Choroid plexus epithelial cell (primary cell): ENCODE measurements around the gene TCAF1.
"Not testable (repeated sequence)": the region's sequence is repeated elsewhere in the genome, so short reads cannot be mapped to it uniquely, and the experiment has no call there.

Experiments used
- DNase-seq: peaks from one replicate; pipeline ENCODE4 v3.0.0-alpha.2; 2010; ENCODE audit warnings: low read depth
- H3K4me3 ChIP-seq: 2 replicates; pipeline ENCODE4 v1.5.1; 2011; ENCODE audit warnings: low read depth, mild to moderate bottlenecking, control low read depth, low read length, moderate library complexity

The TCAF1 gene

GRCh38 chr7:143824295-143825135, 77.5 kb downstream of the TCAF1 start:
- H3K4me3 ChIP-seq, DNase-seq: not testable (repeated sequence)

DNA sequence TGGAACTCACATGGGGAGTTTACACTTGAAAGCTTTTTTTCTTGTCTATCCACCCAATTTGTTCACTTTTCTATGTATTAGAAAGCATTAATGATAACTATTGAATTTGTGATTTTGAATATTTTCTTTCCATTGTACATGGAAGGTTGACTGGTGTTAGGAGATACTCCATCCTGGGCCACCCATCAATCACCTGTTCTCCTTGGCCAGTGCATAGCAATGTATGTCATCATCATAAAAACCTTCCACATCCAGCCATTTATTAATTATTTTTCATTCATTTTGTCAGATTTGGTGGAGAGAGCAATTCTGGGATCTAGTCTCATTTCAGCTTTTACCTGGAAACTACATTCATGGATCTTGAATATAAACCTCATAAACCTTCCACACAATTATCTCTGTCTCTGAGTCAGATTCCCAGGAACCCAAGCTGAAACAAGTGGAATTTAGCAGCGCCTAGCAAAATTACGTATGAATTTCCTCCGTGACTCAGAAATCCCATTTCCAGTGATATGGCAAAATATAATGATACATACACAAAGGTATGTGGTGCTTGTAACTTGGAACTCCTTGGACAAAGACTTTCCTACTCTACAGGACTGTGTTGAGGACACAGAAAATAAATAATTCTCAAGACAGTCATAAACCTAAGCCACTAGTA, 78.2 kb downstream of the TCAF1 start:
- not testable (repeated sequence) for DNase-seq, H3K4me3 ChIP-seq

DNA sequence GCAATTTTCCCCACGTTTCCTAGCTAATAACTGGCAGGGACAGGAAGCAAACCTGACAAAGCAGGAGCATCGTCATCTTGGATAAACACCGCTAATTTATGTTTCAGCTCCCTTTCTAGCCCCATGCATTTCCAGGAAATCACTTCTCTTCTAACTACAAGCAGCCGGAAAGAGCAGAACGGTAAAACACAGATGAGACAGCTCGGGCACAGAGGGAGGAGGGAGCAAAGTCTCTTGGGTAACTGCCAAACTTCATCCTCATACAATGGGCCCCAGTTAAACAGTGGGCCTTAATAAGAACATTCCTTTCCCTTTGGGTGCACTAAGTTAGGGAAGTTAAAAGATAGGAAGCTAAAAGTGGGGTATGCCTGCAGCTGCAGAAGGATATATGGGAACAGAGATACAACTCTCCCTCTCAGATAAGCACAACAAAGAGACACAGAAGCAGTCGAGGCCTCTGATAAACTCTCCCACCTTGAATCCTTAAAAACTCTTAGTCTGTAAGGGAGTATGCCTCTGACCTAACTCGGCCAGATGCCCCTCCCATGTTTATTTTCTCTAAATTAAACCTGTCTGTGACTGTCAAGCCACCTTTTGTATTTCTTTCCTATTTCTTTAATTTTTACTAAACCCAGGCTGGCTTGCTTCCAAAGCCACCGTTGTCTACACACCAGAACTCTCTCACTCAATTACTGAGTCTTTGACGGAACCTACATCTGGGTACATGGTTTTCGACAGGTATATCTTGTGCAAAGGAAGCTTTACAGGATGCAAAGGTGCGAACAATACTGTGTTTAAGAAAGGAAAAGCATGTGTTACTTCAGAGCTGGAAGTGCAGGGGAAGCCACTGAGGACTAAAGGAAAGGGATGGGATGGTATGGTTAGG, 80.3 kb downstream of the TCAF1 start:
- not testable (repeated sequence) for DNase-seq, H3K4me3 ChIP-seq

- not testable (repeated sequence) for DNase-seq
These were observed 84.1 kb downstream of the TCAF1 start for GRCh38 chr7:143817873-143818272.

GRCh38 chr7:143816471-143817133, 85.4 kb downstream of the TCAF1 start:
- not testable (repeated sequence) for DNase-seq

More at GRCh38 chr7:143817873-143818272, 84.1 kb downstream of the TCAF1 start:
- not testable (repeated sequence) for H3K4me3 ChIP-seq

DNA sequence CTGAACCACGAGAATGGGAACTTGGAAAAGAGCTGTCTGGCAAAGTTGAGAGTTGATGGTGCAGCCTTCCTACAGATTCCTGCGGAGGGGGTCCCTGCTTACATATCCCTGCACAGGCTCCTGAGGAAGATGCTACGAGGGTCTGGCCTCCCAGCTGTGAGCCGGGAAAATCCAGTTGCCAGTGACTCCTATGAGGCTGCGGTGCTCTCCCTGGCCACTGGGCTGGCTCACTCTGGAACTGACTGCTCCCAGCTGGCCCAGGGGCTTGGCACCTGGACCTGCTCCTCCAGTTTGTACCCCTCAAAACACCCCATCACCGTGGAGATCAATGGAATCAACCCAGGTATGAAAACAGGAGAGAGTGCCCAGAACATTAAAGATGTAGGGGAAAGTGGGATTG, 91.3 kb downstream of the TCAF1 start:
- DNase-seq, H3K4me3 ChIP-seq: not testable (repeated sequence)

More at GRCh38 chr7:143816471-143817133, 85.4 kb downstream of the TCAF1 start:
- H3K4me3 ChIP-seq = not testable (repeated sequence)

- not testable (repeated sequence) for H3K4me3 ChIP-seq, DNase-seq
These were observed 95.3 kb downstream of the TCAF1 start for GRCh38 chr7:143806664-143807071.
